WTC11 (cell line): ENCODE measurements around the gene RFTN1.

Experiments used
- ARID4B ChIP-seq: sonication (generic); formaldehyde crosslinking; IDR thresholded peaks from 2 replicates; pipeline ENCODE4 v1.8.0; 2023; ENCODE audit warnings: missing genetic modification reagents, mild to moderate bottlenecking, borderline replicate concordance
- ATF3 ChIP-seq: sonication (generic); formaldehyde crosslinking; conservative IDR thresholded peaks from 2 replicates; pipeline ENCODE4 v1.8.1; 2022; ENCODE audit warnings: mild to moderate bottlenecking, missing genetic modification reagents
- CREB1 ChIP-seq: sonication (generic); formaldehyde crosslinking; IDR thresholded peaks from 2 replicates; pipeline ENCODE4 v1.8.0; 2023; ENCODE audit warnings: mild to moderate bottlenecking, missing genetic modification reagents
- CTCF ChIP-seq: fragments of 200-600 bp; IDR thresholded peaks from 2 replicates; pipeline ENCODE4 v1.8.0; 2022; ENCODE audit warnings: antibody characterized with exemption
- E2F5 ChIP-seq: sonication (generic); formaldehyde crosslinking; IDR thresholded peaks from 2 replicates; pipeline ENCODE4 v1.8.1; 2022; ENCODE audit warnings: mild to moderate bottlenecking, moderate library complexity, missing genetic modification reagents
- FOXK1 ChIP-seq: sonication (generic); formaldehyde crosslinking; IDR thresholded peaks from 2 replicates; pipeline ENCODE4 v1.8.0; 2022; ENCODE audit warnings: mild to moderate bottlenecking, moderate library complexity, missing genetic modification reagents
- NFYB ChIP-seq: sonication (generic); formaldehyde crosslinking; conservative IDR thresholded peaks from 2 replicates; pipeline ENCODE4 v1.8.0; 2022; ENCODE audit warnings: low read depth, missing genetic modification reagents
- SMAD3 ChIP-seq: sonication (generic); formaldehyde crosslinking; IDR thresholded peaks from 2 replicates; pipeline ENCODE4 v1.8.0; 2022; ENCODE audit warnings: missing genetic modification reagents, mild to moderate bottlenecking, borderline replicate concordance
- SP1 ChIP-seq: sonication (generic); formaldehyde crosslinking; conservative IDR thresholded peaks from 2 replicates; pipeline ENCODE4 v1.8.1; 2022; ENCODE audit warnings: missing genetic modification reagents
- TEAD4 ChIP-seq: sonication (generic); formaldehyde crosslinking; IDR thresholded peaks from 2 replicates; pipeline ENCODE4 v1.8.0; 2022; ENCODE audit warnings: mild to moderate bottlenecking, missing genetic modification reagents
- ZNF121 ChIP-seq: sonication (generic); formaldehyde crosslinking; IDR thresholded peaks from 2 replicates; pipeline ENCODE4 v1.8.0; 2023; ENCODE audit warnings: missing genetic modification reagents

- TF ChIP-seq ATF3 (CRISPR knock-in tag) (no peak), CTCF (no peak), ARID4B (CRISPR knock-in tag) (no peak), E2F5 (CRISPR knock-in tag) (no peak), SP1 (CRISPR knock-in tag) (no peak), ZNF121 (CRISPR knock-in tag) (no peak), CREB1 (CRISPR knock-in tag) (no peak), TEAD4 (CRISPR knock-in tag) (no peak), FOXK1 (no peak), NFYB (CRISPR knock-in tag) (no peak), SMAD3 (CRISPR knock-in tag) (no peak)
These were observed 209.2 kb downstream of the RFTN1 start for GRCh38 chr3:16304061-16305010.
